C4-2B (cell line): ENCODE data around the gene TRIM37.

Experiments
- H3K27ac ChIP-seq: fragments of 450-650 bp; 2 replicates; pipeline ENCODE4 v1.5.1; 2017
- ZFX ChIP-seq: fragments of 450-650 bp; IDR thresholded peaks from 2 replicates; pipeline ENCODE4 v1.6.1; 2017
- TF ChIP-seq, protein P1 (sequence below): fragments of 450-650 bp; conservative IDR thresholded peaks from 2 replicates; pipeline ENCODE4 v1.5.1; 2017; ENCODE audit warnings: mild to moderate bottlenecking

Gene TRIM37

DNA sequence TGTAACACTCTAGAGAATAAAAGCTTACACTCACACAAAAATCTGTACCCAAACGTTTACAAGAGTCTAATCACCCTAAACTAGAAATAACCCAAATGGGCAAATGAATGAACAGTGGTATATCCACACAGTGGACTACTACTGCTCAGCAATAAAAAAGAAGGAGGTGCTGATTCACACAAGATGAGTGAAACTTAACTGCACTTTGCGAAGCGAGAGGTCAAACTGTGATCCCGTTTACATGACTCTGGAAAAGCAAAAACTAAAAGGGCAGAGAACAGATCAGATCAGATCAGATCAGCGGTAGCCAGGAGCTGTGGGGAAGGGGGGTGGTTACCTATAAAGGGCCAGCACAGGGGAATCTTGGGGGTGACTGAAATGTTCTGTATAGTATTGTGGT lies 113.4 kb downstream of the TRIM37 start:
- no peak for TF ChIP-seq ZFX
- TF ChIP-seq, protein P1, sequence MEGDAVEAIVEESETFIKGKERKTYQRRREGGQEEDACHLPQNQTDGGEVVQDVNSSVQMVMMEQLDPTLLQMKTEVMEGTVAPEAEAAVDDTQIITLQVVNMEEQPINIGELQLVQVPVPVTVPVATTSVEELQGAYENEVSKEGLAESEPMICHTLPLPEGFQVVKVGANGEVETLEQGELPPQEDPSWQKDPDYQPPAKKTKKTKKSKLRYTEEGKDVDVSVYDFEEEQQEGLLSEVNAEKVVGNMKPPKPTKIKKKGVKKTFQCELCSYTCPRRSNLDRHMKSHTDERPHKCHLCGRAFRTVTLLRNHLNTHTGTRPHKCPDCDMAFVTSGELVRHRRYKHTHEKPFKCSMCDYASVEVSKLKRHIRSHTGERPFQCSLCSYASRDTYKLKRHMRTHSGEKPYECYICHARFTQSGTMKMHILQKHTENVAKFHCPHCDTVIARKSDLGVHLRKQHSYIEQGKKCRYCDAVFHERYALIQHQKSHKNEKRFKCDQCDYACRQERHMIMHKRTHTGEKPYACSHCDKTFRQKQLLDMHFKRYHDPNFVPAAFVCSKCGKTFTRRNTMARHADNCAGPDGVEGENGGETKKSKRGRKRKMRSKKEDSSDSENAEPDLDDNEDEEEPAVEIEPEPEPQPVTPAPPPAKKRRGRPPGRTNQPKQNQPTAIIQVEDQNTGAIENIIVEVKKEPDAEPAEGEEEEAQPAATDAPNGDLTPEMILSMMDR = no peak

DNA sequence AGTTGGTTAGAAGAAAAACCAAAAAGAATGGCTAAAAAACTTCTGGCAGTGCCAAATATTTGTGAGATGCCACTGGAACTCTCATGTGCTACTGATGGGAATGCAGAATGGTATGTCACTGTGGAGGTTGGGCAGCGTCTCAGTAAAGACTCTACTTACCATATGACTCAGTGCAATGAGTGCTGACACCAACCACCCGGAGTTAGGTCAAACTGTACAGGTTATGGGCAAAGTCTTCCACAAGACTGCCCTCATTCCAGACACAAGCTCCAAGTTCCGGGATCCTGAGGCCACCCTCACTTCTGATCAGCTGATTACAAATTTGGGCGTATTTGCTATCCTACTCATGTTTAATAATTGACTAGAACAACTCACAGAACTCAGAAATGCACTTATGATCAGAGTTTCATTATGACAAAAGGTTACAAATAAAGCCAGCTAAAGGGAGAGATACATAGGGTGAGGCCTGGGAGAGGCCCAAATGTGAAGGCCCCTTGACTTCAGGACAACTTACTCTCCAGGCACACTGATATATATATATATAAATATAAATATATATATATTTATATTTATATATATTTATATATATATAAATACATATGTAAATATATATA lies 114.9 kb downstream of the TRIM37 start:
- no peak overlapping the region for H3K27ac ChIP-seq
- TF ChIP-seq ZFX = no peak
- TF ChIP-seq, protein P1 = no peak

More for the DNA sequence above, 113.4 kb downstream of the TRIM37 start:
- H3K27ac ChIP-seq = no peak overlapping the region

DNA sequence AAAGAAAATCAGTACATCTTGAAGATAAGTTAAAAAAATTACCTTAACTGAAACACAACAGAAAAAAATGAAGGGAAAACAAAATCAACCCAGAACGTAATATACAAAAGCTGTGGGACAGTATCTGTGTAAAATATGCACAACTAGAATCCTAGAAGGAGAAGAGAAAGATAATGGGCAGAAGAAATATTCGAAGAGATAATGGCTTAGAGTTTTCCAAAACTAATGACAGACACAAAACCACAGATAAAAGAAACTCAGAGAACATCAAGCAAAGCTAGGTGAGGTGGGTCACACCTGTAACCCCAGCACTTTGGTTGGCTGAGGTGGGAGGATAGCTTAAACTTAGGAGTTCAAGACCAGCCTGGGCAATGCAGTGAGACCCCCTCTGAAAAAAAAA lies 117.1 kb downstream of the TRIM37 start:
- H3K27ac ChIP-seq = no peak overlapping the region
- no peak for TF ChIP-seq ZFX
- TF ChIP-seq, protein P1 = no peak

DNA sequence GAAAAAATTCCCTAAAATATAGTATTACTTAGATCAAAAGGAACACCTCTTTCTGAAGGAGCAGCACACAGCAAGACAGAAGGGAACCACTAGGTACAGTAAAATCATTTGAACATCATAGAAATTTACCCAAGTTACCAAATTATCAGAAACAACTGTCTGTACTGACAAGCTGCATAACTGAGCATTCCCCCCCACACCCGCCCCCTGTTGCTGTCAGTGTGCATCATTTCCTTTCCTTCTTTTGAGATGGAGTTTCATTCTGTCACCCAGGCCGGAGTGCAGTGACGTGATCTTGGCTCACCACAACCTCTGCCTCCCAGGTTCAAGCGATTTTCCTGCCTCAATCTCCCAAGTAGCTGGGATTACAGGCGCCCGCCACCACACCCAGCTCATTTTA lies 120.7 kb downstream of the TRIM37 start:
- no peak overlapping the region for H3K27ac ChIP-seq
- TF ChIP-seq, protein P1 = no peak
- TF ChIP-seq ZFX = no peak

DNA sequence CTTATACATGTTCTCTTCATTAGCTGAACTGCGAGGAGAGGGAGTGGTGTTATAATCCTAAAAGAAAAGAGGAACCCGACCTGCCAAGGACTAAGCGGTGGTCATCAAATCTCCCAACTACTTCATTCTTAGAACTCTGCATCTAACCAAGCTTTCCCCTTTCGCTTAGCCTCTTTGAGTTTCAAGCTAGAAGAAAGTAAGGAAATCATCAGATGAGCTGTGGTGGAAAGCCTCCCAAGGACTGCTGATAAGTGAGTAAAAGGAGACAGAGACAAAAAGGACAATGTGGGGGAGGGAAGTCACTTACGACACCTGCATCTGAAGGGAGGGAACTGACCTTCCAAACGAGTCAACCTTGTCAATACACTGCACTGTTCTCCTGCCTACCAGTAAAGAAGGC lies 121.3 kb downstream of the TRIM37 start:
- H3K27ac ChIP-seq = no peak overlapping the region
- no peak for TF ChIP-seq ZFX
- TF ChIP-seq, protein P1 = no peak

DNA sequence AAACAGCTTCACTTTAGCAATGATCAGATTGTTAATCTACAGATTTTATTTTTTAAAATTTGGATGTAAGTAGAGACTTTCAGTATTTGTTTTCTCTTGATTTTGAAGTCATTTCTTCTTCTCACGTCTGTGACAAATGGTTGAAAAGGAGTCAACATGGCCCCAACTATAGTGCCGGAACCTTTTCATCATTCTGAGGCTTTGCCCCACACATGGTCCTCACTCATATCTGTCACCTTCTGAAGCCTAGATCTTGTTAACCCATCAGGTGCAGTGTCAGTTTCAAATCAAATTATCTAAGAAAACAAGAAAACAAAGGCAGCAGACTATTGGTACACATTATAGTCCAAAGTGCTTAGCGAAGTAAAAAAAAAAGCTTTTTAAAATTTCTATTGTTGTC lies 124.1 kb downstream of the TRIM37 start:
- no peak overlapping the region for H3K27ac ChIP-seq
- TF ChIP-seq, protein P1 = no peak
- no peak for TF ChIP-seq ZFX

DNA sequence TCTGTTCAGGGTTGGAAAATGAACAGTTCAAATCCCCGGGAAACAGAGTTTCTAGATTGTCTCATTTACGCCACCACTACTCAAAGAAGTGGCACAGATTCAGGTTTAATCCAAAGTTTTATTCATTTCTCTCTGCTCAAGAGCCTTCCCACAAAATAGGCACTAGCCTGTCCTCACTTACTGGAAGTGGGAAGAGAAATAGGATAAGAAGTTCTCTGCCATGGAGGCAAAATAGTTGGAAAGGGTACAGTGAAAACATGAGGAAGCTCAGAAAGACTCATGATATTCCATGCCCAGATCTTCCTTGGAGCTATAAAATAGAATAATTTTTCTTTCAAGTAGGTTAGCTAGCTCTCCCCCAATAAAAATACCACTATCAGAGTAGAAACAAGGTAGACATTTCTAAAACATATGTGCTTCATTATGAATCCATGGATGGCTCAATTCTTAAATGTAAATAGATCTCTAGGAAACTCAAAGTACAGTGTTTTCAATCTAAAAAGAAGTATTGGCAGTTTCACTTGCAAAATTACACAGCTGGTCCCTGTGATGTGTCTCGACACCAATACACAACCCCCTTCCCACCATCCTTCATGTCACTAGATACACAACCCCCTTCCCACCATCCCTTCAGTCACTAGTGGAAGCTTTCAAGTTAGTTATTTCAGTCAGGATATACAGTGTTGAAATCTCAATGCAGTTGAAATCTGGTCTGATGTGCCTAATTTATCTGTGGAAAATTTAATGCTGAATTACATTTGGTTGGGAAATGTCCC lies 125.8 kb downstream of the TRIM37 start:
- H3K27ac ChIP-seq = no peak overlapping the region
- no peak for TF ChIP-seq ZFX
- TF ChIP-seq, protein P1 = no peak
